NK-92 treated with Interleukin-12 subunit alpha and Interleukin-12 subunit beta, amount 100 ng/mL, for 24 hours (cell line): ENCODE results near the gene STAMBPL1.

ENCODE experiments used
- DNase-seq: peaks from one replicate; lab custom pipeline; 2025; lab: John Stamatoyannopoulos, UW

Gene STAMBPL1

DNA sequence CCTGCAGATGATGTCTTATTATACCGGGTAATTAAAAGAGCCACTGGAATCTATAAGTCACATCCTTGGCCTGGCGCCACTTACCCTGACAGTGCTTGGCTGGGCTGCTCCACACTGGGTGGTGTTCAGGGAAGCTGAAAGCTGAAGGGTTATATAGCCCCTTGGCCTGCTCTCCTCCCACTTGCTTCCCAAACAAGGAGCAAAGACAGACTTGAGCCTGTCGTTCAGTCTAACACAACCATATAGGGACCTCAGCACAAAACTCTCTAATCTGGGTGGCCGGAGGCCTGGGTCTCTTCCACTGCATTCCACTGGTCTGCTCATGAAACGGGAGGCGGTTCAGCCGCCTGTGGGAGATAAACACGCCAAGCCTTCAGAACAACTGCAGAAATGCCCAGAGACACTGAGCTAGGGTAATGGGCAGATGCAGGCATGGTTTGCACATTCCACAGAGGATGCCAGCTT is 72.6 kb downstream of the STAMBPL1 start, which contains the start of gene ACTA2:
Gene ACTA2 (minus strand): TSS at position 127 of the 465 bp plus-strand sequence. CDS start 3,843 bp downstream, outside the sequence.
- DNase-seq = no peak

DNA sequence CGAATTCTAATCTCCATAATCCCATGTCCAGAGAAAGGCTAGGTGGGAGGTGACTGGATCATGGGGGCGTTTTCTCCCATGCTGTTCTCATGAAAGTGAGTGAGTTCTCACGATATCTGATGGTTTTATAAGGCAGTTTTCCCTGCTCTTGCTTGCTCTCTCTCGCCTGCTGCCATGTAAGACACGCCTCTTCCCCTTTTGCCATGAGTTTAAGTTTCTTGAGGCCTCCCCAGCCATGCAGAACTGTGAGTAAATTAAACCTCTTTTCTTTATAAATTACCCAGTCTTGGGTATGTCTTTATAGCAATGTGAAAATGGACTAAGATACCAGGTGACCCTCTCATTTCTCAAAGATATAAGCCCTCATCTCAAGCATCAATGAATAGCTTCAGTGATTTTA is 73.6 kb downstream of the STAMBPL1 start:
- DNase-seq = no peak

DNA sequence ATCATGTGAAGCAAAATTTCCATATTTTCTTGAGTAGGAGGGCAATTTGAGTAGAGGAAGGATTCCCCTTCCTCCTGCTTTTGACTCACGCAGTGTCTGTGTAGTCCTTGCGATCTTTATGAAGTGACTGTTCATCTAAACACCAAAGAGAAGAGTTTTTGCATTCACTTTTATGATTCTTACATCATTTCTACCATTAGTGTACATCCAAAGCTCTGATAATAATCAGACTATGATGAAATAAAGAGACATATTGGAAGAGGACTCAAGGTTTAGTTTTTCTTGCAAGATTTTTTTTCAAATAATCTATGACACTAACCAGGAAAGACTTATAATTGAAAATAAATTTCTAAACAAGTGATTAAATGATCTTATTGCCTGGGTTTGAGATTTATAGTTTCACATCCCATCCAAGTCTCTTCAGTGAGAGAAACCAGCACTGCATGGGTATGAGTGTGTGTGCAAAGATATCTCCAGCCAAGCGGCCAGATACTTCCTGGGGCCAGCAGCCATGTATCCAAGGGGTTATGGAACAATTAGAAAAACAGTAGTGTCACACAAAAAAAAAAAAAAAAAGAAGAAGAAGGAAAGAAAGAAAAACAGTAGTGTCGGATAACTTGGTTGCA is 74.5 kb downstream of the STAMBPL1 start:
- no peak for DNase-seq

DNA sequence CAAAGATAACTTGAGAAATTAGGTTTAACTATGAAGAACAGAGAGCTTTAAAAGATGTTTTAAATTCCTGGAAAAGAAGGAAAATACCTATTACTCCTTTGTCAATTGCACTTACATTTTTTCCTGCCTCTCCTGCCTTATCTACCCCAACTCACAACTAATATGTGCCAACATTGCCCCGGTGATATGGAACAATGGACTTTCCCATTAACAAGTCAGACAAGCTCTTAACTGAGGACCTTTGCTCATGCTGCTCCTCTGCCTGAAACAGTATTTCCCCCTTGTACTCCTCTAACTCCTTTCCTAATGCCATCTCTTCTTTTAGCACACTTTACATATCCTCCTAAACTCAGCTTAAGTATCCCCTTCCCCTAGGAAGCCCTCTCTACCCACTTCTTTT is 77.3 kb downstream of the STAMBPL1 start:
- no peak for DNase-seq

DNA sequence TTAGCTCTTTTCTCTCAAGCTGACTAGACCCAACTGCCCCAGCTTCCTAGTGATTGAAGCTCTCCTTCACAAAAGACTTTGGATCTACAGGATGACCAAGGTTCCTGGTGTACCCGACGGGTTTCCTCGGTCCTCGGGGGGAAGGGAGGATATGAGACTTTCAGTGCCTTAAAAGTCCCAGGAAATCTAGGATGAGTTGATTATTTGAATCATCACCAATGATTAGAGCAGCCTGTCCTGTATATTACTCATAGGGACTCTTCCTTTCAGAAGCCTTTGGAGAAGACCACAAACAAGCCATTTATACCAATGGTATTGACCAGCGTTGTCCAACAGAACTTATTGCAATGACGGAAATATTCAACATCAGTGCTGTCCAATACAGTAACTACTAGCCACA is 78.7 kb downstream of the STAMBPL1 start:
- no peak for DNase-seq

DNA sequence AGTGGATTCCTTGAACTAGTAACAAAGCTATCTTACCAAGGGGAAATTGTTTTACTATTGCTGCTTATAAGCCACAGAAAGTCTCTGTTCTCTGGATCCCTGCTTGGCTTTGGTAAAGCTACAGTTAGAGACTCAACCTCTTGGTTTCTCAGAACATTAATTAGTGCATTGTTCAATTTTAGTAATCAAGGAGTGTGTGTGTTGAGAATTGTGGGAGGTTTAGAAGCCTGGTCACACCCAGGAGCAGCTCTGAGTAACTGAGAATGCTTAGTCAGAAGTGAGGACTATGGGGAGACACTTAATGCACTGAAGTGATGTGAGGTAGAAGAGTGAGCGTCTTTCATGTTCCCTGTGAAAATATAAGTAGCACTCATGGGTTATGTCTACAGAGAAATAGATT is 80.8 kb downstream of the STAMBPL1 start:
- no peak for DNase-seq

DNA sequence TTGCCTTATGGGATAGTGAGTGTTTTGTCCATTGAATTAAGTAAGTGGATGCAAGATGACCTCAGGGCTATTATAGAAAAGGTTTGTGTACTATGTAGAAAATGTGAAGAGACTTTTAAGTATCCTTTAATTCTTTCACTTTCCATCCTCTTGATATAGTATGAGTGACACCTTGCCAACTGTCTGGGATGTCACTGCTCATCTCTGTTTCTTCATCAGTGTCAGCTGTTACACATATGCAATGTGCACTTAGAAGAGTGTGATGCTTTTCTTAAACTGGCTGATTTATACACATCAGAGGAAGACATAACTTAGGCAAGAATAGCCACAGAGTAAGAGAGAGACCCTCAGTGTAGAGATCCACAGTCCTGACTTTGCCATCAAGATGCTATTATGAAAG is 81.2 kb downstream of the STAMBPL1 start:
- no peak for DNase-seq

DNA sequence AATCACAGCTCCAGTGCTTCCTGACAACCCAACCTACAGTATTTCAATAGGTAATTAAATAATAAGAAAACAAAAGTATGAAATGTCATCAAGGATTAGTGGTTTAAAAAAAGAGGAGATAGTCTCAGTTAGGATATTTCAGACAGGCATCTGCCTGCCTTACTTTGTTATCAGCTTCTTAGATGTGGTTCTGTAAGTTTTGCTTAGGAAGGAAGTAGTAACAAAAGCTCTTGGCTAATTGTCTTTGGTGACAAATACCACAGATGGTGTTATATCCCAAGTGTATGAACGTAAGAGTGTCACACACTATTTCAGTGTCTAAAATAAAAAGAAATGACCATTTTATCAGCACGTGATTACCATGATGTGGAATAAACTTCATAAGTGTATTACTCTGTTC is 82.3 kb downstream of the STAMBPL1 start:
- no peak for DNase-seq

DNA sequence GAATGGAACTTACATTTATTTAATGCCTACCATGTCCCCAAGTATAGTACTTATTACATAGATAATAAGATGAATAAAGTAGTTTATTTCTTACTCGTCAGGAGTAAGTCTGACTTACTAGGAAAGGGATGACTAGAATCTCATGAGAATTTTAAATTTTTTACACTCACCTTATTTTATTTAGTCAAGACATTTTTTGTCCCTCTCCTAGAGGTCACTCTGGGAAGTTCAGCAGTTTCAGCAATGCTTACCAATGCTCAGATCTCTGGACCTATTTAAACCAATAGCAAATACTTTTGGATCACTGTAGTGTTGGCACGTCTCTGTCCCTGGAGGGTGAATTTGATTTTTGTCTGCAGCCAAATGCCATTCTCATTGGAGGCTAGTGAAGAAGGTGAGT is 83.3 kb downstream of the STAMBPL1 start:
- no peak for DNase-seq

DNA sequence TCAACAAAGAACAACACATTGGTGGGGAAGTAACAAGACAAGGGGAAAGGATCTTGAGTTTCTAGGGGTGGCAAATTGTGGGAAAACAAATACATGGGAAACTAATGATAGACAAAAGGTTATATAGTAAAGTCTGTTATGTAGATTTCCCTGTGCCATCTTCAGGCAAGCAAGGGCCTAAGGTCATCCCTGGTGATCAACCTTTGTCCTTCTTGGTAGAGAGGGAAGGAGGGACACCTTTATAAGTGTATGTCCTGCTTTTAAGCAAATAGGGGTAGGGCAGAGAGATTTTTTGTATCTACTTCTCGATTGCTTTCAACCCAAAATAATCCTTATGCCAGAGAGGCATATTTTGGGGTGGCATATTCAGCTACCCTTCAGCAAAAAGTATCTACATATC is 84.3 kb downstream of the STAMBPL1 start:
- no peak for DNase-seq

DNA sequence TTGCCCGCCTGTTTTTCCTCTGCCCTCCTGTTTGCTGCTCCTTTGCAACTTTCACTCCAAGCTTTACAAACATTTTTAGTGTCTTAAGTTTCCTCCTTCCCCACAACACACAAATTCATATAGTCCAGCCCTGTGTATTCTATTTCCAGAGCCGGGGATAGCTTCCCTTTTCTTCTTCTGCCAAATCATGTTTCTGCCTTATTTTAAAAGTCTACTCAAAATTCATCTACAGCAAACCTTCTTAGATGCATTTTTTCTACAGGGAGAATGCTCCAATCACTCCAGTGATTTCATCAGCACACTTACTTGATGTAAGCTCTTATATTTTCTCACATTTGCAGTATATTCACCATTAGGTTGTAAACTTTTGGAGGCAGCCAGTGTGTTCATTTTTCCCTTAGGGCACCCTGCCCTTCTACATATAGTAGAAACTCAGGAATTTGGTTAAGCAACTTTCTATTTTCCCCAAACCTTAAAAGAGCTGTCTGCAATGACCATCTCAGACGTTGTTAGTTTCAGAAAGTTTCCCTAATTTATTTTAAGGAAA is 84.9 kb downstream of the STAMBPL1 start:
- no peak for DNase-seq

DNA sequence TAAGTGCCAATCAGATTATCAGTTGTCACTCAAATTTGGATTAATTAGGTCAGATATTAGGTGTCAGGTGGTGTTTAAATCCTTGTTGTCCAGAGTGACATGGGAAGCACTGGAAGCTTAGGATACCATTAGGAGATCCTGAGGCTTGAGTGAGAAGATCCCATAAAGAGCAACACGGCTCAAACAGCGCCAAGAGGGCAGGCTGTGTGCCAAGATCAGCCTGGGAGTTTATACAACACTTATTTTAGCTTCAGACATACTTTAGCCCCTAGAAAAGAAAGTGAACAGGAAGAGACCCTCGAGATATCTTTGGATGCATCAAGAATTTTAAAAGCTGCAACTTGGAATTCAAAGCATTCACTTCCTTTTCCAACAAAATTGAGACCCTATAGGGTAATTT is 86.8 kb downstream of the STAMBPL1 start:
- no peak for DNase-seq

DNA sequence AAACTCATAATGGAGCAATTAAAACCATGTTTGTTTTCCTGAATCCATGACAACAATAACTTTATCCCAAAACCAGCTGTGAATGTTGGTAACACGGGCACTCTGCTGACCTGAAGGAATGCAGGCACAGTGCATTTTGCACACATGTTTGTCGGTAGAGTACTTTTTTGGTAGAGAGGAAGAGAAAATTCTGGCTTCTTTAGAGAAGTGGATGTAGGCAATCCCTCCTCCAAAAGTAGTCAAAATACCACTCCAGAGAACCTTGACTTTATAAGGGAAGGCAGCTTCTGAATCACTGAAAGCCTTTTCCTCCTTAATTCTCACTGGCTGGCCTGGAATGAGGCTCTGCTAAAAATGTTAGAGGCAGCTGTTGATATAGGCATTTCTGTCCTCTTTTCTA is 88.3 kb downstream of the STAMBPL1 start:
- DNase-seq = no peak

DNA sequence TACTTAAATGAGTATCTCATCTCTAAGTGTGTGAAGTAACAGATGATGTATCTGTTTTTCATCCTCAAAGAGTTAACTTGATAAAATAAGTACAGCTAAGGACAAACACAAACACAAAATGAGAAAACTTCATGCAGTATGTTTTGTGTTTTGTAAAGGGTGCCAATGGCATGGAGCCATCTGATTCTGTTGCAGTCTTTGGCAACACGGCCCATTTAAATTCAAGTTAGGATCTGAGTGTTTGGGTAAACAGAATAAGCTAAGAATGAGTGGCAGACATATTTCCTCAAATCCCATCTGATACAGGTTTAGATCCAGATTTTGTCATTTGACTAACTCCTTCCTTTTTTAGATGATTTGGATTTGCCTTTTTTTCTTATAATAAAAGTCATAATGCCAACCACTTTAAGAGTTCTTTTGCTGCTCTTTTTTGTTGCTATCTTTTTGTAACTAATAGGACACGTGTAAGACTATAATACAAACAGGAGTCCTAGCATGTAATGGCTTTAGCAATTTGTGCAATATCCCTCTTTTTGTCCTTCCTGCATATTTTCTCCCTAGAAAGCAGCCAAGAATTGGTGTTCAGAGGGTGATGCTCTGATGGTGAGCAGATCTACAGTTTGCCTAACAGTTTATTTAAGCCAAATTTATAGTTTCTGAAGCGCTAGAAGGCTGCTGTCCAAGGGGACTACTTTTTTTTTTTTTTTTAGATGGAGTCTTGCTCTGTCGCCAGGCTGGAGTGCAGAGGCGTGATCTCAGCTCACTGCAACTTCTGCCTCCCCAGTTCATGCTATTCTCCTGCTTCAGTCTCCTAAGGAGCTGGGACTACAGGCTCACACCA is 91.4 kb downstream of the STAMBPL1 start:
- DNase-seq = no peak
